ENCODE results near the gene TRMT44. TPM values are rescaled to one million over a fixed set of nuclear protein-coding genes. Genes with fewer than 3 reads are reported as not detected.

Gene TRMT44
- total RNA-seq, 1 experiment from 2014 or later, result 25.8 TPM

- no peak for ATAC-seq
- no peak for TF ChIP-seq JUND (IDR thresholded peaks at IDR 0.05)
- no peak for TF ChIP-seq POLR2A (IDR thresholded peaks at IDR 0.05; ENCODE audit: borderline replicate concordance, extremely low read depth, insufficient read depth, insufficient read length)
- TF ChIP-seq CTCF (IDR thresholded peaks at IDR 0.05 in 2 of 3, conservative IDR thresholded peaks at IDR 0.05 in 1 of 3; ENCODE audit: borderline replicate concordance in 1 of 3, insufficient read depth in 1 of 3, low read depth in 2 of 3, low read length in 2 of 3), result no peak
- no peak for TF ChIP-seq ZBTB33 (IDR thresholded peaks at IDR 0.05; ENCODE audit: extremely low read depth, insufficient replicate concordance, low read length)
- TF ChIP-seq REST (IDR thresholded peaks at IDR 0.05; ENCODE audit: low read depth), result no peak
- TF ChIP-seq SIN3A (IDR thresholded peaks at IDR 0.05; ENCODE audit: low read depth), result no peak
- no peak for TF ChIP-seq ZFX (IDR thresholded peaks at IDR 0.05)
- TF ChIP-seq EZH2 (IDR thresholded peaks at IDR 0.05), result no peak
- TF ChIP-seq MAX (IDR thresholded peaks at IDR 0.05), result no peak
- TF ChIP-seq ATF3 (IDR thresholded peaks at IDR 0.05), result no peak
- no peak for TF ChIP-seq FOSL1 (IDR thresholded peaks at IDR 0.05; ENCODE audit: low read depth)
- TF ChIP-seq CEBPB (IDR thresholded peaks at IDR 0.05; ENCODE audit: low read depth), result no peak
- TF ChIP-seq CBX3 (IDR thresholded peaks at IDR 0.05; ENCODE audit: low read depth), result no peak
- no peak for TF ChIP-seq YY1 (IDR thresholded peaks at IDR 0.05; ENCODE audit: extremely low read depth, insufficient replicate concordance, low read depth, low read length)
- TF ChIP-seq SP1 (IDR thresholded peaks at IDR 0.05; ENCODE audit: low read depth), result no peak
- TF ChIP-seq SRF (IDR thresholded peaks at IDR 0.05; ENCODE audit: low read depth), result no peak
- no peak for TF ChIP-seq TCF7L2 (IDR thresholded peaks at IDR 0.05; ENCODE audit: borderline replicate concordance, extremely low read depth, insufficient read depth, insufficient read length)
- TF ChIP-seq RAD21 (IDR thresholded peaks at IDR 0.05; ENCODE audit: low read depth), result no peak
- TF ChIP-seq POLR2AphosphoS5 (IDR thresholded peaks at IDR 0.05; ENCODE audit: low read depth, low read length), result no peak
- no peak for TF ChIP-seq ELF1 (IDR thresholded peaks at IDR 0.05; ENCODE audit: borderline replicate concordance, low read depth)
- intact Hi-C loops (cut with micrococcal nuclease), result no loop called here
- Histone ChIP-seq H3K4me2 (ENCODE audit: low read length) (no peak overlapping the region), H3K9me2 (ENCODE audit: insufficient read depth) (no peaks in the 10 kb centered on the region), H4K20me1 (ENCODE audit: insufficient read depth) (no peaks in the 10 kb centered on the region), H3K79me2 (ENCODE audit: insufficient read depth, low read length) (no peaks in the 10 kb centered on the region), H3K9me3 (ENCODE audit: control insufficient read depth in 1 of 2, insufficient read depth in 1 of 2, low read depth in 1 of 2, low read length in 2 of 2) (no peaks in the 10 kb centered on the region), H3K36me3 (ENCODE audit: control insufficient read depth in 1 of 2, insufficient read depth in 2 of 2, low read length in 2 of 2) (no peaks in the 10 kb centered on the region), H3K4me1 (ENCODE audit: control insufficient read depth in 1 of 2, insufficient read depth in 2 of 2, low read length in 2 of 2) (peaks cover 0 to 7% of the 10 kb centered on the region in 2 experiments; a peak in 2 of 4 replicates), H3K27me3 (ENCODE audit: insufficient read depth, low read length) (no peaks in the 10 kb centered on the region), H3K9ac (ENCODE audit: low read length) (no peak overlapping the region), H2AFZ (ENCODE audit: low read depth, low read length, poor library complexity, severe bottlenecking) (no peak overlapping the region), H3K27ac (ENCODE audit: low read depth, low read length) (no peak overlapping the region), H3K4me3 (replicated peaks in 1 of 2; ENCODE audit: low read depth in 1 of 2, low read length in 2 of 2) (no peak overlapping the region)
- DNase-seq (ENCODE audit: low read depth, low spot score), result no peak
- CTCF ChIA-PET, result no interaction called here
- POLR2A ChIA-PET, result no interaction called here
- RAD21 ChIA-PET (ENCODE audit: low non-redundant PET in 1 of 2, low total read pairs in 2 of 2, uncharacterized antibody in 2 of 2, unreplicated experiment in 2 of 2), result no interaction called here
- BruUV-seq (replicated peaks), result no TSS peak
Observed at GRCh38 chr4:8398347-8398746, 42.2 kb upstream of the TRMT44 start.
